Upper lobe of left lung (tissue), 6 donors: Measurements from ENCODE around the gene KLF6. TPM values are rescaled to one million over a fixed set of nuclear protein-coding genes. Genes with fewer than 3 reads are reported as not detected.

Source experiments
- ATAC-seq, 2 donors: fragments of 200-7000 bp; cut with Tn5 transposase; one replicate each; pipeline ENCODE4 v1.9.1; 2022; ENCODE audit warnings: mild to moderate bottlenecking in 2 of 2, moderate library complexity in 2 of 2; ENCODE audit not compliant: low FRiP score in 2 of 2
- DNase-seq, 2 donors: peaks; one replicate each; pipeline ENCODE4 v3.0.0-alpha.2; 2019 to 2020
- H3K27ac ChIP-seq, 4 donors: fragments of 200-600 bp; sonication (generic); one replicate each; pipeline ENCODE4 v1.5.1; 2016 to 2019
- H3K27me3 ChIP-seq, 4 donors: fragments of 200-600 bp; sonication (generic); one replicate each; pipeline ENCODE4 v1.5.1; 2017 to 2019
- H3K36me3 ChIP-seq, 4 donors: fragments of 200-600 bp; sonication (generic); one replicate each; pipeline ENCODE4 v1.5.1; 2016 to 2019
- H3K4me1 ChIP-seq, 4 donors: fragments of 200-600 bp; sonication (generic); one replicate each; pipeline ENCODE4 v1.5.1; 2018 to 2019
- H3K4me3 ChIP-seq, 4 donors: fragments of 200-600 bp; sonication (generic); one replicate each; pipeline ENCODE4 v1.5.1; 2017 to 2019; ENCODE audit warnings: mild to moderate bottlenecking in 2 of 4, moderate library complexity in 1 of 4
- H3K9me3 ChIP-seq, 4 donors: fragments of 200-600 bp; sonication (generic); one replicate each; pipeline ENCODE4 v1.5.1; 2018 to 2019
- CTCF ChIP-seq, 6 experiments: fragments of 450-650 bp in 4 of 6; fragments of 200-600 bp in 2 of 6; sonication (generic) in 2 of 6; IDR thresholded peaks; one replicate each; pipeline ENCODE4 v1.5.1; 2016 to 2019; ENCODE audit warnings: antibody characterized with exemption in 6 of 6
- EP300 ChIP-seq, 4 donors: sonication (generic); formaldehyde crosslinking; IDR thresholded peaks; one replicate each; pipeline ENCODE4 v1.5.1; 2017; ENCODE audit warnings: antibody characterized with exemption in 4 of 4, control low read depth in 2 of 4
- POLR2A ChIP-seq, 4 donors: fragments of 450-650 bp; IDR thresholded peaks; one replicate each; pipeline ENCODE4 v1.5.1; 2016 to 2017; ENCODE audit warnings: antibody characterized with exemption in 4 of 4, mild to moderate bottlenecking in 2 of 4
- POLR2AphosphoS5 ChIP-seq, 2 donors: sonication (generic); formaldehyde crosslinking; IDR thresholded peaks; one replicate each; pipeline ENCODE4 v1.5.1; 2017; ENCODE audit warnings: antibody characterized with exemption in 2 of 2
- whole genome bisulfite sequencing, 2 donors: methylation state at CpG; one replicate each; pipeline ENCODE4 v1.1.5; 2017 to 2018; 5-methylcytosine and 5-hydroxymethylcytosine counted together
- total RNA-seq, 6 donors: library from RNA; depleted of rRNA in 4 of 6; stranded (reverse); fragments of >200 nt in 4 of 6; gene quantifications; one replicate each; pipeline versions ENCODE4 v1.1.0 to v1.2.1, GENCODE V29; 2016 to 2021
- donor health status: DM: no; HTN: no; CAD: no; lungs with moderate emphysema.
- donor health status: DM: no; HTN: yes; CAD: no; lungs with severe emphysema.

KLF6 gene
- total RNA-seq, 6 donors from 2014 or later: 164 to 439 (median 249) TPM

DNA sequence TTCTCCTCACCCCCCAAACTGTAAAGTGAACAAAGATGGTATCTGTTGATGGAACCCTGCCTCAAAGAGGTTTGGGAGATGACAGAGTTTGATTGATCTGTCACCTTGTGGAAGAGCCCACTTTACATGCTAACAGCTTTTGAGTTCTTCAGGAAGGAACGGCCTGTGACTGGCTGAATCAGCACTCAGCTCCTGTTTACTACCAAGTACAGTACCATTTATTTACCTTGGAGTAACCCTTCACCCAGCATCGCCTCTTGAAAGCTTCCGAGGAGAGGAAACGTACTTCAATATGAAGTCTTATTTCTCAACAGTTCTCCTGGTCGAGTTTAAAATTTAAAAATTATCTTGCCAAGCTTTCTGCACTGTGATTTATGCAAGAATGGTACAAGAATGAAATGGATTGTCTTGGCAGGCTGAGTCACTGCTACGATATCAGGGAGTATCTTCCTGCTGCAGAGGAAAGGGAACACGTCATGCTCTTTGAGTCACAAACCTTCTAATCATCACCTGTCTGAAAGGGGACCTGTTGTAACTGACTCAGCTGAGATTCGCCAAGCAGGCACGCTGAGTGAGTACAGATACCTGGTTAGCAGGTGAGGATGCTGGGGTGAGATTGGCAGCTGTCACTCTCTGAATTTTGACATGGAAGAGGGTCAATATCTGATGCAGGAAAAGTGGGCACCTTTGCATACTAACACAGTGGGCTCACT, 30.1 kb downstream of the KLF6 start:
- Histone ChIP-seq H3K4me1 (peaks cover 20 to 29% (median 22%) of the 10 kb centered on the region in 4 donors), H3K9me3 (no peaks in the 10 kb centered on the region), H3K4me3 (no peak overlapping the region), H3K27me3 (no peaks in the 10 kb centered on the region), H3K27ac (peak overlapping the region in 2 of 4 donors; percentile 31 to 67), H3K36me3 (no peaks in the 10 kb centered on the region)
- no peak for DNase-seq
- TF ChIP-seq EP300 (IDR thresholded peaks at IDR 0.05) (peak in 1 of 4 donors; percentile 17), POLR2AphosphoS5 (IDR thresholded peaks at IDR 0.05) (peak in 1 of 2 donors; percentile 70), POLR2A (IDR thresholded peaks at IDR 0.05) (no peak)
- 51 to 58% methylated on average over 9 of the region's 9 CpGs for WGBS, 2 donors
- peak; percentile 70 to 76 for ATAC-seq

- TF ChIP-seq POLR2AphosphoS5 (IDR thresholded peaks at IDR 0.05): no peak
- TF ChIP-seq EP300 (IDR thresholded peaks at IDR 0.05): no peak
- TF ChIP-seq CTCF (IDR thresholded peaks at IDR 0.05): no peak
- no peak for TF ChIP-seq POLR2A (IDR thresholded peaks at IDR 0.05)
- H3K27me3 ChIP-seq: no peaks in the 10 kb centered on the region
- DNase-seq (no peak), ATAC-seq (no peak)
- peaks cover 31 to 55% (median 43%) of the 10 kb centered on the region in 4 donors for H3K4me1 ChIP-seq
- WGBS, 2 donors: 86 to 87% methylated on average over 8 of the region's 8 CpGs
- H3K27ac ChIP-seq: peak overlapping the region in 2 of 4 donors; percentile 32 to 45
- H3K36me3 ChIP-seq: no peaks in the 10 kb centered on the region
- H3K4me3 ChIP-seq: no peak overlapping the region
- H3K9me3 ChIP-seq: no peaks in the 10 kb centered on the region
These were observed 34.2 kb downstream of the KLF6 start for GRCh38 chr10:3750854-3751253.

DNA sequence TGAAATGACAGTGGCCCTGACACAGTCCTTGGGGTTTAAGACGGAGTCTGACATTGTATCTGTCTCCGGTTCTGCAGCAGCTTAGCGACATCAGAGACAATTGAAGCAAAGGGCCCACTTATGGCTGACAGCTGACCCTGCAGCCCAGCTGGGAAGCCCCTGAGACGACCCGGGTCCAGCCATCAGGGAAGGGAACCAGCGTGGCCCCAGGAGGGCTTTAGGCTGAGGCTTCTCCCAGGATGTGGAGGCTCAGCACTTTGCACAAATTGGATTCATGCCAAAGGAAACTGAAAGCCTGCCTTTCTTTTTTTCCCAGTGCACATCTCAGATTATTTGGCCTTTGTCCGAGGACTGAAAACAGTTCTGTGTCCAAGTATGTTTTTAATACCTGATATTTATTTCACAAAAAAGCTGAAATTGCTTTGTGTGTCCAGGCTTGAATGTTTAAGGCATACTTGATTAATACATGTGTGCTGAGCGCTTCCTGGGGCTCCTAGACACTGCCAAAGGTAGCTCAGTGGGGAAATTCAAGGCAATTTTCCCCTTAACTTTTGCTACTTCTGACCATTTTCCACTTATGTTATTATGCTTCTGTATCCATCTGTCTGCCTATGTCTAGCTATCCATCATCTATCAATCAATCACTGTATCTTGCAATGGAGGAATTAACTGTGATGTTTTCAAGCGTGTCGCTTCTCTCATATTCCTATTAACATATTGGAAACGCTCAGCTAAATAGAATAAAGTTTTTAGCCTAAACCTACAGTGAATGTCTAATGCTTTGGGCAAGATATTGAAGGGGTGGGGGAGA, 34.8 kb downstream of the KLF6 start:
- no peak for DNase-seq
- TF ChIP-seq POLR2AphosphoS5 (IDR thresholded peaks at IDR 0.05) (no peak), CTCF (IDR thresholded peaks at IDR 0.05) (no peak), POLR2A (IDR thresholded peaks at IDR 0.05) (no peak), EP300 (IDR thresholded peaks at IDR 0.05) (no peak)
- peak overlapping the region; percentile 32 to 81 (median 60) for H3K27ac ChIP-seq
- peak overlapping the region in 2 of 4 donors; percentile 23 to 27 for H3K4me3 ChIP-seq
- H3K27me3 ChIP-seq: no peaks in the 10 kb centered on the region
- peak in 1 of 2 donors; percentile 43 for ATAC-seq
- peaks cover 25 to 49% (median 41%) of the 10 kb centered on the region in 4 donors for H3K4me1 ChIP-seq
- 56 to 57% methylated on average over 7 to 11 of the region's 11 CpGs for WGBS, 2 donors
- H3K36me3 ChIP-seq: no peaks in the 10 kb centered on the region
- H3K9me3 ChIP-seq: no peaks in the 10 kb centered on the region

GRCh38 chr10:3749600-3749999, 35.4 kb downstream of the KLF6 start:
- peak in 1 of 4 donors; percentile 47 for TF ChIP-seq POLR2A (IDR thresholded peaks at IDR 0.05)
- peak in 2 of 4 donors; percentile 41 to 49 for TF ChIP-seq EP300 (IDR thresholded peaks at IDR 0.05)
- no peak for TF ChIP-seq CTCF (IDR thresholded peaks at IDR 0.05)
- TF ChIP-seq POLR2AphosphoS5 (IDR thresholded peaks at IDR 0.05): peak; percentile 62 to 65
- no peaks in the 10 kb centered on the region for H3K36me3 ChIP-seq
- ATAC-seq (peak in 1 of 2 donors; percentile 76), DNase-seq (no peak)
- peak overlapping the region in 2 of 4 donors; percentile 23 to 27 for H3K4me3 ChIP-seq
- peaks cover 22 to 46% (median 38%) of the 10 kb centered on the region in 4 donors for H3K4me1 ChIP-seq
- H3K27me3 ChIP-seq: no peaks in the 10 kb centered on the region
- WGBS, 2 donors: 25 to 33% methylated on average over 9 of the region's 9 CpGs
- H3K9me3 ChIP-seq: no peaks in the 10 kb centered on the region
- H3K27ac ChIP-seq: peak overlapping the region; percentile 32 to 81 (median 60)

GRCh38 chr10:3749011-3749410, 36.0 kb downstream of the KLF6 start:
- Histone ChIP-seq H3K9me3 (no peaks in the 10 kb centered on the region), H3K4me3 (no peak overlapping the region), H3K4me1 (peaks cover 22 to 40% (median 36%) of the 10 kb centered on the region in 4 donors), H3K27ac (peak overlapping the region in 3 of 4 donors; percentile 26 to 81 (median 76)), H3K27me3 (no peaks in the 10 kb centered on the region), H3K36me3 (no peaks in the 10 kb centered on the region)
- no peak for ATAC-seq
- DNase-seq: no peak
- 89 to 93% methylated on average over 5 of the region's 5 CpGs for WGBS, 2 donors
- no peak for TF ChIP-seq CTCF (IDR thresholded peaks at IDR 0.05)
- TF ChIP-seq POLR2AphosphoS5 (IDR thresholded peaks at IDR 0.05): no peak
- TF ChIP-seq POLR2A (IDR thresholded peaks at IDR 0.05): no peak
- TF ChIP-seq EP300 (IDR thresholded peaks at IDR 0.05): no peak
